ENCODE results near the gene SCYGR6. TPM values are rescaled to one million over a fixed set of nuclear protein-coding genes. Genes with fewer than 3 reads are reported as not detected.
"Not testable (repeated sequence)": the region's sequence is repeated elsewhere in the genome, so short reads cannot be mapped to it uniquely, and the experiment has no call there.

The SCYGR6 gene
- total RNA-seq, 1 experiment from 2014 or later, result not detected

GRCh38 chr2:227739351-227739750 is 14.8 kb upstream of the SCYGR6 start:
- Histone ChIP-seq H3K27ac (no peak overlapping the region), H3K36me3 (ENCODE audit: low read depth) (no peaks in the 10 kb centered on the region), H3K4me1 (replicated peaks; ENCODE audit: insufficient read depth) (no peaks in the 10 kb centered on the region), H3K27me3 (ENCODE audit: insufficient read depth, low read depth) (no peaks in the 10 kb centered on the region), H3K4me3 (no peak overlapping the region), H3K9me2 (ENCODE audit: insufficient read depth) (no peaks in the 10 kb centered on the region), H3F3A (ENCODE audit: insufficient read depth, low read depth) (no peaks in the 10 kb centered on the region), H3K79me2 (ENCODE audit: low read depth) (no peaks in the 10 kb centered on the region), H4K20me1 (ENCODE audit: insufficient read depth) (no peaks in the 10 kb centered on the region), H2AFZ (no peak overlapping the region), H3K9me3 (ENCODE audit: insufficient read depth, low read depth) (no peaks in the 10 kb centered on the region), H3K4me2 (no peak overlapping the region)
- no TSS peak for BruUV-seq (replicated peaks)
- intact Hi-C loops (cut with micrococcal nuclease; ENCODE audit: unreplicated experiment), result no loop called here
- ChIA-PET CTCF (no interaction called here), POLR2A (ENCODE audit: unreplicated experiment) (no interaction called here)
- TF ChIP-seq EZH2 (IDR thresholded peaks at IDR 0.05; ENCODE audit: low read depth), result no peak
- no peak for TF ChIP-seq CTCF (conservative IDR thresholded peaks at IDR 0.05)
- DNase-seq, result no peak

GRCh38 chr2:227728035-227728434 is 3.5 kb upstream of the SCYGR6 start, which contains the start of gene SCYGR7:
TSS of gene SCYGR7 (plus strand) at chr2:227728335. CDS start at chr2:227728335, 0 bp downstream.
- Histone ChIP-seq H3K4me3 (no peak within 1 kb of the TSS), H3K79me2 (ENCODE audit: low read depth) (no peaks in the 10 kb centered on the region), H4K20me1 (ENCODE audit: insufficient read depth) (no peaks in the 10 kb centered on the region), H3F3A (ENCODE audit: insufficient read depth, low read depth) (no peaks in the 10 kb centered on the region), H3K9me2 (ENCODE audit: insufficient read depth) (no peaks in the 10 kb centered on the region), H3K4me1 (replicated peaks; ENCODE audit: insufficient read depth) (no peaks in the 10 kb centered on the region), H2AFZ (no peak within 1 kb of the TSS; the same call in 1 of the 2 replicates), H3K9me3 (ENCODE audit: insufficient read depth, low read depth) (no peaks in the 10 kb centered on the region), H3K27ac (no peak within 1 kb of the TSS), H3K36me3 (ENCODE audit: low read depth) (no peaks in the 10 kb centered on the region), H3K27me3 (ENCODE audit: insufficient read depth, low read depth) (no peaks in the 10 kb centered on the region), H3K4me2 (no peak within 1 kb of the TSS)
- BruUV-seq (replicated peaks), result no TSS peak
- DNase-seq, result no peak
- TF ChIP-seq CTCF (conservative IDR thresholded peaks at IDR 0.05), result no peak
- no peak for TF ChIP-seq EZH2 (IDR thresholded peaks at IDR 0.05; ENCODE audit: low read depth)
- intact Hi-C loops (cut with micrococcal nuclease; ENCODE audit: unreplicated experiment), result no loop called here
- POLR2A ChIA-PET (ENCODE audit: unreplicated experiment), result no interaction called here
- CTCF ChIA-PET, result no interaction called here

- BruUV-seq (replicated peaks); CTCF ChIA-PET: not testable (repeated sequence)
These were observed 1.7 kb downstream of the SCYGR6 start for GRCh38 chr2:227722821-227723220.

GRCh38 chr2:227720680-227721079 is 3.9 kb downstream of the SCYGR6 start:
- ChIA-PET CTCF (no interaction called here), POLR2A (ENCODE audit: unreplicated experiment) (interaction anchor here (0.6 kb wide), 1 partner anchor 623 kb away, joined by 8 read pairs; no protein-coding TSS in a partner anchor)
- no peaks in the 10 kb centered on the region for H4K20me1 ChIP-seq (ENCODE audit: insufficient read depth)
- H3F3A ChIP-seq (ENCODE audit: insufficient read depth, low read depth), result no peaks in the 10 kb centered on the region
- BruUV-seq (replicated peaks), result no TSS peak
- H3K9me3 ChIP-seq (ENCODE audit: insufficient read depth, low read depth), result no peaks in the 10 kb centered on the region
- no peaks in the 10 kb centered on the region for H3K9me2 ChIP-seq (ENCODE audit: insufficient read depth)
- H3K27me3 ChIP-seq (ENCODE audit: insufficient read depth, low read depth), result no peaks in the 10 kb centered on the region
- H3K4me2 ChIP-seq, result no peak overlapping the region
- DNase-seq, result no peak
- peaks cover 9% of the 10 kb centered on the region; the same call in 1 of the 2 replicates for H3K4me1 ChIP-seq (replicated peaks; ENCODE audit: insufficient read depth)
- H2AFZ ChIP-seq, result no peak overlapping the region
- TF ChIP-seq EZH2 (IDR thresholded peaks at IDR 0.05; ENCODE audit: low read depth) (no peak), CTCF (conservative IDR thresholded peaks at IDR 0.05) (no peak)
- H3K4me3 ChIP-seq, result no peak overlapping the region
- H3K79me2 ChIP-seq (ENCODE audit: low read depth), result no peaks in the 10 kb centered on the region
- no peaks in the 10 kb centered on the region for H3K36me3 ChIP-seq (ENCODE audit: low read depth)
- H3K27ac ChIP-seq, result no peak overlapping the region
- intact Hi-C loops (cut with micrococcal nuclease; ENCODE audit: unreplicated experiment), result no loop called here

More at GRCh38 chr2:227722821-227723220, 1.7 kb downstream of the SCYGR6 start:
- DNase-seq; intact Hi-C loops (cut with micrococcal nuclease; ENCODE audit: unreplicated experiment); POLR2A ChIA-PET (ENCODE audit: unreplicated experiment); H3K9me3 ChIP-seq (ENCODE audit: insufficient read depth, low read depth); H3K79me2 ChIP-seq (ENCODE audit: low read depth); H3K27ac ChIP-seq; H3F3A ChIP-seq (ENCODE audit: insufficient read depth, low read depth); H3K4me2 ChIP-seq; H3K4me1 ChIP-seq (replicated peaks; ENCODE audit: insufficient read depth); H3K27me3 ChIP-seq (ENCODE audit: insufficient read depth, low read depth); H3K36me3 ChIP-seq (ENCODE audit: low read depth); H3K4me3 ChIP-seq; H3K9me2 ChIP-seq (ENCODE audit: insufficient read depth); H2AFZ ChIP-seq; H4K20me1 ChIP-seq (ENCODE audit: insufficient read depth): not testable (repeated sequence)
